RWPE2 (cell line): ENCODE results near the gene OR1S2.
"Not testable (repeated sequence)": the region's sequence is repeated elsewhere in the genome, so short reads cannot be mapped to it uniquely, and the experiment has no call there.

ENCODE experiments used
- ATAC-seq: fragments of 200-7000 bp; cut with Tn5 transposase; 3 replicates; pipeline ENCODE4 v1.9.1; 2021; ENCODE audit warnings: low read depth
- DNase-seq: peaks from one replicate; pipeline ENCODE4 v3.0.0-alpha.2; 2020; ENCODE audit warnings: low spot score
- H3K27ac ChIP-seq: fragments of 450-650 bp; 2 replicates; pipeline ENCODE4 v1.5.1; 2017; ENCODE audit warnings: mild to moderate bottlenecking; ENCODE audit not compliant: poor library complexity, severe bottlenecking
- H3K27me3 ChIP-seq: fragments of 250-450 bp; sonication (Bioruptor Pico); 2 replicates; pipeline ENCODE4 v1.5.1; 2021; ENCODE audit warnings: mild to moderate bottlenecking, moderate library complexity; ENCODE audit not compliant: insufficient read depth, poor library complexity, severe bottlenecking
- H3K36me3 ChIP-seq: fragments of 250-450 bp; sonication (Bioruptor Pico); 2 replicates; pipeline ENCODE4 v1.5.1; 2020; ENCODE audit warnings: low read depth, mild to moderate bottlenecking, moderate library complexity
- H3K4me1 ChIP-seq: fragments of 250-450 bp; sonication (Bioruptor Pico); 2 replicates; pipeline ENCODE4 v1.5.1; 2021; ENCODE audit warnings: mild to moderate bottlenecking, moderate library complexity; ENCODE audit not compliant: insufficient read depth, poor library complexity, severe bottlenecking
- H3K4me3 ChIP-seq: fragments of 250-450 bp; sonication (Bioruptor Pico); 2 replicates; pipeline ENCODE4 v1.5.1; 2021; ENCODE audit warnings: mild to moderate bottlenecking, moderate library complexity; ENCODE audit not compliant: severe bottlenecking
- H3K9me3 ChIP-seq: fragments of 250-450 bp; sonication (Bioruptor Pico); 2 replicates; pipeline ENCODE4 v1.5.1; 2021; ENCODE audit warnings: mild to moderate bottlenecking, moderate library complexity; ENCODE audit not compliant: severe bottlenecking
- CTCF ChIP-seq: fragments of 450-650 bp; IDR thresholded peaks from one replicate; pipeline ENCODE4 v1.5.1; 2017; ENCODE audit warnings: mild to moderate bottlenecking, moderate library complexity; ENCODE audit not compliant: poor library complexity, severe bottlenecking

OR1S2 gene

GRCh38 chr11:58204042-58204441 lies at the start of gene OR1S2:
TSS of gene OR1S2 (minus strand) at chr11:58204142. CDS start at chr11:58204142, 0 bp downstream.
- Histone ChIP-seq H3K27me3 (no peaks in the 10 kb centered on the region), H3K36me3 (no peaks in the 10 kb centered on the region), H3K4me3 (no peak within 1 kb of the TSS), H3K4me1 (no peaks in the 10 kb centered on the region), H3K9me3 (no peaks in the 10 kb centered on the region), H3K27ac (no peak within 1 kb of the TSS)
- ATAC-seq: no peak
- TF ChIP-seq CTCF: no peak
- DNase-seq: no peak

- no peaks in the 10 kb centered on the region for H3K9me3 ChIP-seq
- DNase-seq (no peak), ATAC-seq (no peak)
- H3K27me3 ChIP-seq: peaks cover 3% of the 10 kb centered on the region
- H3K27ac ChIP-seq: no peak overlapping the region
- no peak overlapping the region for H3K4me3 ChIP-seq
- no peaks in the 10 kb centered on the region for H3K4me1 ChIP-seq
- no peak for TF ChIP-seq CTCF
- no peaks in the 10 kb centered on the region for H3K36me3 ChIP-seq
Observed at GRCh38 chr11:58243954-58244353, 40.0 kb upstream of the OR1S2 start.

- Histone ChIP-seq H3K36me3 (no peaks in the 10 kb centered on the region), H3K4me1 (no peaks in the 10 kb centered on the region), H3K27me3 (peaks cover 3% of the 10 kb centered on the region), H3K4me3 (no peak overlapping the region), H3K27ac (no peak overlapping the region), H3K9me3 (no peaks in the 10 kb centered on the region)
- DNase-seq (no peak), ATAC-seq (no peak)
- TF ChIP-seq CTCF: no peak
Observed at GRCh38 chr11:58227956-58228615, 24.1 kb upstream of the OR1S2 start.

GRCh38 chr11:58222721-58223120 lies 18.8 kb upstream of the OR1S2 start:
- Histone ChIP-seq H3K27ac (no peak overlapping the region), H3K27me3 (no peaks in the 10 kb centered on the region), H3K9me3 (no peaks in the 10 kb centered on the region), H3K4me3 (no peak overlapping the region), H3K4me1 (no peaks in the 10 kb centered on the region), H3K36me3 (no peaks in the 10 kb centered on the region)
- ATAC-seq (no peak), DNase-seq (no peak)
- TF ChIP-seq CTCF: no peak

- H3K4me3 ChIP-seq: no peak overlapping the region
Observed at GRCh38 chr11:58216476-58216875, 12.5 kb upstream of the OR1S2 start.

GRCh38 chr11:58212420-58212819 lies 8.5 kb upstream of the OR1S2 start, which contains the start of gene OR1S1:
TSS of gene OR1S1 (plus strand) at chr11:58212720.
- DNase-seq, H3K9me3 ChIP-seq: not testable (repeated sequence)

More at GRCh38 chr11:58216476-58216875, 12.5 kb upstream of the OR1S2 start:
- no peak for TF ChIP-seq CTCF
- no peaks in the 10 kb centered on the region for H3K27me3 ChIP-seq
- no peaks in the 10 kb centered on the region for H3K9me3 ChIP-seq
- DNase-seq (no peak), ATAC-seq (no peak)
- no peaks in the 10 kb centered on the region for H3K36me3 ChIP-seq
- no peaks in the 10 kb centered on the region for H3K4me1 ChIP-seq
- H3K27ac ChIP-seq: no peak overlapping the region

More at GRCh38 chr11:58212420-58212819, 8.5 kb upstream of the OR1S2 start, which contains the start of gene OR1S1:
- not testable (repeated sequence) for ATAC-seq, H3K4me1 ChIP-seq, H3K27me3 ChIP-seq, H3K4me3 ChIP-seq, H3K27ac ChIP-seq, H3K36me3 ChIP-seq
